ENCODE data around the gene CPNE9. TPM values are rescaled to one million over a fixed set of nuclear protein-coding genes. Genes with fewer than 3 reads are reported as not detected.
A peak's percentile ranks its signal among the peaks of the same experiment; 100 is the strongest.
"Not testable (repeated sequence)": the region's sequence is repeated elsewhere in the genome, so short reads cannot be mapped to it uniquely, and the experiment has no call there.

Gene CPNE9
- total RNA-seq, 4 donors from 2014 or later = 0.54 to 1.6 (median 1.1) TPM

GRCh38 chr3:9768141-9768775, 64.6 kb downstream of the CPNE9 start:
- no peak overlapping the region for H3K4me3 ChIP-seq (ENCODE audit: low read depth, poor library complexity, severe bottlenecking)
- DNase-seq (ENCODE audit: low spot score in 2 of 2) = no peak
- 60 to 62% methylated on average over 6 of the region's 6 CpGs for WGBS, 2 donors
- no peak for TF ChIP-seq POLR2A (IDR thresholded peaks at IDR 0.05)
- TF ChIP-seq CTCF (IDR thresholded peaks at IDR 0.05) = no peak
- intact Hi-C loops (cut with DNase I; ENCODE audit: low total_unique reads) = no loop called here

- intact Hi-C loops (cut with DNase I; ENCODE audit: low total_unique reads) = no loop called here
- no peak for DNase-seq (ENCODE audit: low spot score in 2 of 2)
- WGBS, 2 donors = 72 to 77% methylated on average over 5 of the region's 5 CpGs
- no peak overlapping the region for H3K4me3 ChIP-seq (ENCODE audit: low read depth, poor library complexity, severe bottlenecking)
- TF ChIP-seq POLR2A (IDR thresholded peaks at IDR 0.05) (no peak), CTCF (IDR thresholded peaks at IDR 0.05) (no peak)
These were observed 65.4 kb downstream of the CPNE9 start for GRCh38 chr3:9769012-9769411.

GRCh38 chr3:9769426-9770275, 66.0 kb downstream of the CPNE9 start, which contains the start of gene CAMK1:
CAMK1 (minus strand) TSS chr3:9769947; CDS start chr3:9767749, 2,198 bp downstream.
- H3K4me3 ChIP-seq (ENCODE audit: low read depth, poor library complexity, severe bottlenecking) = peak within 1 kb of the TSS; percentile 53
- TF ChIP-seq POLR2A (IDR thresholded peaks at IDR 0.05) = no peak
- TF ChIP-seq CTCF (IDR thresholded peaks at IDR 0.05) = no peak
- DNase-seq (ENCODE audit: low spot score in 2 of 2) = peak; percentile 52 to 95
- intact Hi-C loops (cut with DNase I; ENCODE audit: low total_unique reads) = no loop called here
- 7 to 9% methylated on average over 28 to 42 of the region's 49 CpGs for WGBS, 2 donors

GRCh38 chr3:9770276-9770812, 66.7 kb downstream of the CPNE9 start:
- no peak for TF ChIP-seq CTCF (IDR thresholded peaks at IDR 0.05)
- no peak for TF ChIP-seq POLR2A (IDR thresholded peaks at IDR 0.05)
- DNase-seq (ENCODE audit: low spot score in 2 of 2) = peak; percentile 78 to 97
- WGBS, 2 donors = 10 to 16% methylated on average over 15 of the region's 15 CpGs
- peak overlapping the region; percentile 53 for H3K4me3 ChIP-seq (ENCODE audit: low read depth, poor library complexity, severe bottlenecking)
- intact Hi-C loops (cut with DNase I; ENCODE audit: low total_unique reads) = no loop called here

- 91 to 92% methylated on average over 2 of the region's 2 CpGs for WGBS, 2 donors
- H3K4me3 ChIP-seq (ENCODE audit: low read depth, poor library complexity, severe bottlenecking); DNase-seq (ENCODE audit: low spot score in 2 of 2): not testable (repeated sequence)
These were observed 67.4 kb downstream of the CPNE9 start for GRCh38 chr3:9771007-9771406.

More at GRCh38 chr3:9771007-9771406, 67.4 kb downstream of the CPNE9 start:
- intact Hi-C loops (cut with DNase I; ENCODE audit: low total_unique reads) = not testable (repeated sequence)
